Measurements from ENCODE around the gene SPAG16. TPM values are rescaled to one million over a fixed set of nuclear protein-coding genes. Genes with fewer than 3 reads are reported as not detected.

SPAG16 gene
- total RNA-seq, 4 donors from 2014 or later: 1.1 to 8.8 (median 6.3) TPM

- Histone ChIP-seq H3K4me3 (no peak overlapping the region), H3K4me1 (no peaks in the 10 kb centered on the region), H3K27me3 (no peaks in the 10 kb centered on the region), H3K27ac (no peak overlapping the region), H3K36me3 (no peaks in the 10 kb centered on the region), H3K9me3 (no peaks in the 10 kb centered on the region)
- intact Hi-C loops (cut with DNase I; ENCODE audit: low total_unique reads): no loop called here
- TF ChIP-seq POLR2A (IDR thresholded peaks at IDR 0.05) (no peak), CTCF (IDR thresholded peaks at IDR 0.05 in 4 of 5, conservative IDR thresholded peaks at IDR 0.05 in 1 of 5) (no peak)
- in situ Hi-C loops (cut with MboI; ENCODE audit: low sequenced_read_pairs in 4 of 4): no loop called here
- ATAC-seq: no peak
- DNase-seq: no peak
These were observed 205.8 kb downstream of the SPAG16 start for GRCh38 chr2:213490087-213490486.

GRCh38 chr2:213491376-213491775 is 207.1 kb downstream of the SPAG16 start:
- DNase-seq: no peak
- no peaks in the 10 kb centered on the region for H3K9me3 ChIP-seq
- intact Hi-C loops (cut with DNase I; ENCODE audit: low total_unique reads) (no loop called here), in situ Hi-C loops (cut with MboI; ENCODE audit: low sequenced_read_pairs in 4 of 4) (no loop called here)
- H3K36me3 ChIP-seq: no peaks in the 10 kb centered on the region
- H3K27me3 ChIP-seq: no peaks in the 10 kb centered on the region
- no peak overlapping the region for H3K27ac ChIP-seq
- no peak overlapping the region for H3K4me3 ChIP-seq
- TF ChIP-seq POLR2A (IDR thresholded peaks at IDR 0.05) (no peak), CTCF (IDR thresholded peaks at IDR 0.05 in 4 of 5, conservative IDR thresholded peaks at IDR 0.05 in 1 of 5) (no peak)
- H3K4me1 ChIP-seq: no peaks in the 10 kb centered on the region
- no peak for ATAC-seq

GRCh38 chr2:213496226-213496625 is 212.0 kb downstream of the SPAG16 start:
- in situ Hi-C loops (cut with MboI; ENCODE audit: low sequenced_read_pairs in 4 of 4) (no loop called here), intact Hi-C loops (cut with DNase I; ENCODE audit: low total_unique reads) (no loop called here)
- DNase-seq: no peak
- Histone ChIP-seq H3K36me3 (no peaks in the 10 kb centered on the region), H3K9me3 (no peaks in the 10 kb centered on the region), H3K27ac (no peak overlapping the region), H3K4me3 (no peak overlapping the region), H3K27me3 (no peaks in the 10 kb centered on the region), H3K4me1 (no peaks in the 10 kb centered on the region)
- TF ChIP-seq POLR2A (IDR thresholded peaks at IDR 0.05): no peak
- TF ChIP-seq CTCF (IDR thresholded peaks at IDR 0.05 in 4 of 5, conservative IDR thresholded peaks at IDR 0.05 in 1 of 5): no peak
- no peak for ATAC-seq

- Histone ChIP-seq H3K4me1 (no peaks in the 10 kb centered on the region), H3K36me3 (no peaks in the 10 kb centered on the region), H3K27me3 (no peaks in the 10 kb centered on the region), H3K27ac (no peak overlapping the region), H3K9me3 (no peaks in the 10 kb centered on the region), H3K4me3 (no peak overlapping the region)
- ATAC-seq (no peak), DNase-seq (no peak)
- intact Hi-C loops (cut with DNase I; ENCODE audit: low total_unique reads) (no loop called here), in situ Hi-C loops (cut with MboI; ENCODE audit: low sequenced_read_pairs in 4 of 4) (no loop called here)
- TF ChIP-seq CTCF (IDR thresholded peaks at IDR 0.05 in 4 of 5, conservative IDR thresholded peaks at IDR 0.05 in 1 of 5) (no peak), POLR2A (IDR thresholded peaks at IDR 0.05) (no peak)
These were observed 216.6 kb downstream of the SPAG16 start for GRCh38 chr2:213500881-213501280.

- intact Hi-C loops (cut with DNase I; ENCODE audit: low total_unique reads): no loop called here
- Histone ChIP-seq H3K27ac (no peak overlapping the region), H3K27me3 (no peaks in the 10 kb centered on the region), H3K9me3 (no peaks in the 10 kb centered on the region), H3K36me3 (no peaks in the 10 kb centered on the region), H3K4me3 (no peak overlapping the region), H3K4me1 (no peaks in the 10 kb centered on the region)
- no peak for TF ChIP-seq POLR2A (IDR thresholded peaks at IDR 0.05)
- TF ChIP-seq CTCF (IDR thresholded peaks at IDR 0.05 in 4 of 5, conservative IDR thresholded peaks at IDR 0.05 in 1 of 5): no peak
- DNase-seq: no peak
- ATAC-seq: no peak
- in situ Hi-C loops (cut with MboI; ENCODE audit: low sequenced_read_pairs in 4 of 4): no loop called here
These were observed 239.9 kb downstream of the SPAG16 start for GRCh38 chr2:213524164-213524563.
